Activated naive CD8-positive, alpha-beta T cell treated with anti-CD3 and anti-CD28 coated beads for 36 hours (primary cell): ENCODE measurements around the gene BBX. TPM values are rescaled to one million over a fixed set of nuclear protein-coding genes. Genes with fewer than 3 reads are reported as not detected.
"Not testable (repeated sequence)": the region's sequence is repeated elsewhere in the genome, so short reads cannot be mapped to it uniquely, and the experiment has no call there.

ENCODE experiments used
- DNase-seq: peaks from one replicate; pipeline ENCODE4 v3.0.0; 2021
- H3K27ac Mint-ChIP-seq: one replicate; pipeline ENCODE4 v1.8.0; 2022; ENCODE audit warnings: mild to moderate bottlenecking, moderate library complexity, mixed read lengths
- H3K27me3 Mint-ChIP-seq: one replicate; pipeline ENCODE4 v1.8.0; 2022; ENCODE audit warnings: mild to moderate bottlenecking, mixed read lengths
- H3K36me3 Mint-ChIP-seq: one replicate; pipeline ENCODE4 v1.8.0; 2021; ENCODE audit warnings: mild to moderate bottlenecking, mixed read lengths
- H3K4me1 Mint-ChIP-seq: one replicate; pipeline ENCODE4 v1.8.0; 2021; ENCODE audit warnings: mixed read lengths
- H3K4me3 Mint-ChIP-seq: one replicate; pipeline ENCODE4 v1.8.0; 2022; ENCODE audit warnings: mild to moderate bottlenecking, moderate library complexity, mixed read lengths
- H3K9me3 Mint-ChIP-seq: one replicate; pipeline ENCODE4 v1.8.0; 2022; ENCODE audit warnings: mixed read lengths
- total RNA-seq, 2 experiments: library from RNA; stranded (reverse); gene quantifications; one replicate each; pipeline ENCODE4 v1.2.3, GENCODE V29; 2021

BBX gene
- total RNA-seq, 2 experiments from 2014 or later = 41.8 to 42.4 TPM

- Mint-ChIP-seq H3K27ac (no peak overlapping the region), H3K4me1 (peaks cover 31% of the 10 kb centered on the region), H3K9me3 (no peaks in the 10 kb centered on the region), H3K36me3 (no peaks in the 10 kb centered on the region), H3K27me3 (no peaks in the 10 kb centered on the region), H3K4me3 (no peak overlapping the region)
- no peak for DNase-seq
These were observed 40.3 kb downstream of the BBX start for GRCh38 chr3:107562969-107563529.

- H3K4me3 Mint-ChIP-seq, H3K27me3 Mint-ChIP-seq, H3K36me3 Mint-ChIP-seq, DNase-seq, H3K9me3 Mint-ChIP-seq, H3K27ac Mint-ChIP-seq: not testable (repeated sequence)
- peaks cover 20% of the 10 kb centered on the region for H3K4me1 Mint-ChIP-seq
These were observed 42.5 kb downstream of the BBX start for GRCh38 chr3:107565244-107565643.

GRCh38 chr3:107571089-107571488 lies 48.3 kb downstream of the BBX start:
- H3K27ac Mint-ChIP-seq, H3K4me3 Mint-ChIP-seq, DNase-seq, H3K27me3 Mint-ChIP-seq, H3K4me1 Mint-ChIP-seq, H3K9me3 Mint-ChIP-seq, H3K36me3 Mint-ChIP-seq: not testable (repeated sequence)

GRCh38 chr3:107571492-107571891 lies 48.7 kb downstream of the BBX start:
- H3K27ac Mint-ChIP-seq, H3K4me1 Mint-ChIP-seq, H3K4me3 Mint-ChIP-seq, H3K27me3 Mint-ChIP-seq, DNase-seq, H3K9me3 Mint-ChIP-seq, H3K36me3 Mint-ChIP-seq: not testable (repeated sequence)

GRCh38 chr3:107574650-107575049 lies 51.9 kb downstream of the BBX start:
- Mint-ChIP-seq H3K4me1 (peaks cover 27% of the 10 kb centered on the region), H3K9me3 (no peaks in the 10 kb centered on the region), H3K27ac (no peak overlapping the region), H3K36me3 (peaks cover 5% of the 10 kb centered on the region), H3K4me3 (no peak overlapping the region), H3K27me3 (no peaks in the 10 kb centered on the region)
- no peak for DNase-seq

GRCh38 chr3:107578091-107578490 lies 55.3 kb downstream of the BBX start:
- Mint-ChIP-seq H3K4me1 (peaks cover 33% of the 10 kb centered on the region), H3K9me3 (no peaks in the 10 kb centered on the region), H3K27ac (no peak overlapping the region), H3K4me3 (no peak overlapping the region), H3K36me3 (peaks cover 5% of the 10 kb centered on the region), H3K27me3 (no peaks in the 10 kb centered on the region)
- no peak for DNase-seq

GRCh38 chr3:107578523-107578922 lies 55.8 kb downstream of the BBX start:
- Mint-ChIP-seq H3K36me3 (peaks cover 5% of the 10 kb centered on the region), H3K9me3 (no peaks in the 10 kb centered on the region), H3K27ac (no peak overlapping the region), H3K4me3 (no peak overlapping the region), H3K27me3 (no peaks in the 10 kb centered on the region), H3K4me1 (peaks cover 35% of the 10 kb centered on the region)
- DNase-seq = no peak

- no peak for DNase-seq
- H3K4me1 Mint-ChIP-seq = peaks cover 35% of the 10 kb centered on the region
- no peaks in the 10 kb centered on the region for H3K9me3 Mint-ChIP-seq
- no peak overlapping the region for H3K4me3 Mint-ChIP-seq
- H3K27ac Mint-ChIP-seq = no peak overlapping the region
- H3K27me3 Mint-ChIP-seq = no peaks in the 10 kb centered on the region
- peaks cover 5% of the 10 kb centered on the region for H3K36me3 Mint-ChIP-seq
These were observed 56.6 kb downstream of the BBX start for GRCh38 chr3:107579371-107579770.

GRCh38 chr3:107581230-107581629 lies 58.5 kb downstream of the BBX start:
- H3K4me3 Mint-ChIP-seq = no peak overlapping the region
- peaks cover 4% of the 10 kb centered on the region for H3K36me3 Mint-ChIP-seq
- no peaks in the 10 kb centered on the region for H3K9me3 Mint-ChIP-seq
- no peaks in the 10 kb centered on the region for H3K27me3 Mint-ChIP-seq
- no peak for DNase-seq
- peaks cover 35% of the 10 kb centered on the region for H3K4me1 Mint-ChIP-seq
- H3K27ac Mint-ChIP-seq = no peak overlapping the region

- peaks cover 31% of the 10 kb centered on the region for H3K4me1 Mint-ChIP-seq
- no peaks in the 10 kb centered on the region for H3K27me3 Mint-ChIP-seq
- H3K36me3 Mint-ChIP-seq = peaks cover 9% of the 10 kb centered on the region
- no peak for DNase-seq
- no peak overlapping the region for H3K27ac Mint-ChIP-seq
- no peak overlapping the region for H3K4me3 Mint-ChIP-seq
- H3K9me3 Mint-ChIP-seq = no peaks in the 10 kb centered on the region
These were observed 65.5 kb downstream of the BBX start for GRCh38 chr3:107588217-107588616.

GRCh38 chr3:107589454-107589853 lies 66.7 kb downstream of the BBX start:
- no peak for DNase-seq
- Mint-ChIP-seq H3K27ac (peak overlapping the region; percentile 6), H3K36me3 (peaks cover 9% of the 10 kb centered on the region), H3K27me3 (no peaks in the 10 kb centered on the region), H3K9me3 (no peaks in the 10 kb centered on the region), H3K4me3 (no peak overlapping the region), H3K4me1 (peaks cover 32% of the 10 kb centered on the region)

GRCh38 chr3:107590786-107591185 lies 68.0 kb downstream of the BBX start:
- no peak overlapping the region for H3K27ac Mint-ChIP-seq
- H3K4me1 Mint-ChIP-seq = peaks cover 35% of the 10 kb centered on the region
- H3K36me3 Mint-ChIP-seq = peaks cover 8% of the 10 kb centered on the region
- DNase-seq = no peak
- no peaks in the 10 kb centered on the region for H3K27me3 Mint-ChIP-seq
- H3K9me3 Mint-ChIP-seq = no peaks in the 10 kb centered on the region
- H3K4me3 Mint-ChIP-seq = no peak overlapping the region

- peaks cover 8% of the 10 kb centered on the region for H3K36me3 Mint-ChIP-seq
- no peak for DNase-seq
- no peak overlapping the region for H3K4me3 Mint-ChIP-seq
- H3K27ac Mint-ChIP-seq = no peak overlapping the region
- no peaks in the 10 kb centered on the region for H3K27me3 Mint-ChIP-seq
- H3K9me3 Mint-ChIP-seq = no peaks in the 10 kb centered on the region
- H3K4me1 Mint-ChIP-seq = peaks cover 42% of the 10 kb centered on the region
These were observed 69.3 kb downstream of the BBX start for GRCh38 chr3:107592073-107592472.

GRCh38 chr3:107594870-107595269 lies 72.1 kb downstream of the BBX start:
- Mint-ChIP-seq H3K27ac (no peak overlapping the region), H3K9me3 (no peaks in the 10 kb centered on the region), H3K27me3 (no peaks in the 10 kb centered on the region), H3K36me3 (peaks cover 8% of the 10 kb centered on the region), H3K4me1 (peaks cover 47% of the 10 kb centered on the region), H3K4me3 (no peak overlapping the region)
- DNase-seq = no peak

- Mint-ChIP-seq H3K4me1 (peaks cover 54% of the 10 kb centered on the region), H3K36me3 (peaks cover 8% of the 10 kb centered on the region), H3K27ac (peak overlapping the region; percentile 13), H3K9me3 (no peaks in the 10 kb centered on the region), H3K27me3 (no peaks in the 10 kb centered on the region), H3K4me3 (no peak overlapping the region)
- DNase-seq = no peak
These were observed 73.9 kb downstream of the BBX start for GRCh38 chr3:107596639-107597038.

- DNase-seq = peak; percentile 48
- H3K9me3 Mint-ChIP-seq = no peaks in the 10 kb centered on the region
- H3K27ac Mint-ChIP-seq = peak overlapping the region; percentile 98
- peaks cover 47% of the 10 kb centered on the region for H3K4me1 Mint-ChIP-seq
- H3K27me3 Mint-ChIP-seq = no peaks in the 10 kb centered on the region
- H3K4me3 Mint-ChIP-seq = peak overlapping the region; percentile 96
- peaks cover 13% of the 10 kb centered on the region for H3K36me3 Mint-ChIP-seq
These were observed 76.4 kb downstream of the BBX start for GRCh38 chr3:107598926-107599771.
